PC-3 (cell line): ENCODE measurements around the gene ADARB2. TPM values are rescaled to one million over a fixed set of nuclear protein-coding genes. Genes with fewer than 3 reads are reported as not detected.

ENCODE experiments used
- ATAC-seq: fragments of 200-7000 bp; cut with Tn5 transposase; 2 replicates; pipeline ENCODE4 v1.9.1; 2020; ENCODE audit warnings: mild to moderate bottlenecking, moderate library complexity
- BruUV-seq: library from RNA; stranded (reverse); fragments of 400-500 nt; replicated peaks from 2 replicates; lab custom pipeline; 2021; lab: Mats Ljungman, UMichigan
- CTCF ChIA-PET: fragments of 300-600 bp; sonication (Branson Sonifier 250); formaldehyde crosslinking; loops from one replicate; lab custom pipeline; 2022; ENCODE audit warnings: antibody characterized with exemption; lab: Charles Lee
- POLR2A ChIA-PET: fragments of 300-600 bp; sonication (Branson Sonifier 250); formaldehyde crosslinking; loops from one replicate; lab custom pipeline; 2022; ENCODE audit warnings: antibody characterized with exemption; ENCODE audit not compliant: unreplicated experiment; lab: Charles Lee
- DNase-seq: peaks from one replicate; pipeline ENCODE4 v3.0.0-alpha.2; 2015
- H2AFZ ChIP-seq: fragments of 300-600 bp; sonication (generic); 2 replicates; pipeline ENCODE4 v1.6.0; 2016; ENCODE audit warnings: antibody characterized with exemption, low read length
- H3F3A ChIP-seq: fragments of 300-600 bp; sonication (generic); one replicate; pipeline ENCODE4 v1.6.0; 2017; ENCODE audit warnings: antibody characterized with exemption, low read length, control low read depth, mild to moderate bottlenecking; ENCODE audit not compliant: unreplicated experiment
- H3K27ac ChIP-seq: fragments of 300-600 bp; sonication (generic); 2 replicates; pipeline ENCODE4 v1.5.1; 2016; ENCODE audit warnings: mild to moderate bottlenecking, low read length
- H3K27me3 ChIP-seq: fragments of 300-600 bp; sonication (generic); 2 replicates; pipeline ENCODE4 v1.6.1; 2016; ENCODE audit warnings: low read length, mixed read lengths
- H3K36me3 ChIP-seq: fragments of 300-600 bp; sonication (generic); 2 replicates; pipeline ENCODE4 v1.6.1; 2016; ENCODE audit warnings: low read depth, mixed run types, low read length, mixed read lengths
- H3K4me1 ChIP-seq: fragments of 300-600 bp; sonication (generic); 2 replicates; pipeline ENCODE4 v1.5.1; 2016; ENCODE audit warnings: low read length; ENCODE audit not compliant: insufficient read depth
- H3K4me2 ChIP-seq: fragments of 300-600 bp; sonication (generic); 2 replicates; pipeline ENCODE4 v1.6.0; 2016; ENCODE audit warnings: low read length
- H3K4me3 ChIP-seq: fragments of 300-600 bp; sonication (generic); 2 replicates; pipeline ENCODE4 v1.5.1; 2016; ENCODE audit warnings: mild to moderate bottlenecking, low read length, mixed read lengths
- H3K79me2 ChIP-seq: fragments of 300-600 bp; sonication (generic); 2 replicates; pipeline ENCODE4 v1.6.1; 2017; ENCODE audit warnings: low read length, mixed read lengths
- H3K9ac ChIP-seq: fragments of 300-600 bp; sonication (generic); 2 replicates; pipeline ENCODE4 v1.6.0; 2016; ENCODE audit warnings: mild to moderate bottlenecking, low read length
- H3K9me2 ChIP-seq: fragments of 300-600 bp; sonication (generic); replicated peaks from 2 replicates; pipeline ENCODE4 v1.6.1; 2016; ENCODE audit warnings: mixed run types, low read length, mixed read lengths
- H3K9me3 ChIP-seq: fragments of 300-600 bp; sonication (generic); 2 replicates; pipeline ENCODE4 v1.6.1; 2016; ENCODE audit warnings: low read length, mixed read lengths
- H4K20me1 ChIP-seq: fragments of 300-600 bp; sonication (generic); 2 replicates; pipeline ENCODE4 v1.6.1; 2016; ENCODE audit warnings: low read length, mixed read lengths
- EZH2 ChIP-seq: fragments of 300-600 bp; sonication (generic); IDR thresholded peaks from one replicate; pipeline ENCODE4 v1.6.1; 2017; ENCODE audit warnings: antibody characterized with exemption, mild to moderate bottlenecking, low read length; ENCODE audit not compliant: unreplicated experiment
- EZH2phosphoT487 ChIP-seq: fragments of 300-600 bp; sonication (generic); IDR thresholded peaks from 2 replicates; pipeline ENCODE4 v1.6.1; 2018; ENCODE audit warnings: mild to moderate bottlenecking, antibody characterized with exemption, low read length, borderline replicate concordance
- intact Hi-C: fragments of 100-400 bp; cut with micrococcal nuclease; formaldehyde crosslinking; loops from 2 replicates; pipeline ENCODE4 v1.9.0; 2023
- total RNA-seq: library from RNA; depleted of rRNA; stranded (reverse); fragments of >200 nt; gene quantifications from 2 replicates; pipeline ENCODE4 v1.2.3, GENCODE V29; 2014
- TF ChIP-seq, protein P1 (sequence below): fragments of 300-600 bp; sonication (generic); conservative IDR thresholded peaks from 2 replicates; pipeline ENCODE4 v1.5.1; 2017; ENCODE audit warnings: antibody characterized with exemption, low read depth, mild to moderate bottlenecking, low read length

ADARB2 gene
- total RNA-seq, 1 experiment from 2014 or later = not detected

GRCh38 chr10:1762076-1762475, 24.8 kb upstream of the ADARB2 start:
- no peak overlapping the region for H2AFZ ChIP-seq
- H3K36me3 ChIP-seq = no peaks in the 10 kb centered on the region
- ChIA-PET CTCF (no interaction called here), POLR2A (no interaction called here)
- ATAC-seq = no peak
- H3K4me3 ChIP-seq = no peak overlapping the region
- no peaks in the 10 kb centered on the region for H3K79me2 ChIP-seq
- H3F3A ChIP-seq = no peaks in the 10 kb centered on the region
- no TSS peak for BruUV-seq
- intact Hi-C loops = no loop called here
- no peaks in the 10 kb centered on the region for H3K27me3 ChIP-seq
- H3K4me2 ChIP-seq = no peak overlapping the region
- no peaks in the 10 kb centered on the region for H3K9me3 ChIP-seq
- no peak for DNase-seq
- H3K4me1 ChIP-seq = no peaks in the 10 kb centered on the region
- no peaks in the 10 kb centered on the region for H3K9me2 ChIP-seq
- H3K9ac ChIP-seq = no peak overlapping the region
- no peak for TF ChIP-seq EZH2
- TF ChIP-seq, protein P1, sequence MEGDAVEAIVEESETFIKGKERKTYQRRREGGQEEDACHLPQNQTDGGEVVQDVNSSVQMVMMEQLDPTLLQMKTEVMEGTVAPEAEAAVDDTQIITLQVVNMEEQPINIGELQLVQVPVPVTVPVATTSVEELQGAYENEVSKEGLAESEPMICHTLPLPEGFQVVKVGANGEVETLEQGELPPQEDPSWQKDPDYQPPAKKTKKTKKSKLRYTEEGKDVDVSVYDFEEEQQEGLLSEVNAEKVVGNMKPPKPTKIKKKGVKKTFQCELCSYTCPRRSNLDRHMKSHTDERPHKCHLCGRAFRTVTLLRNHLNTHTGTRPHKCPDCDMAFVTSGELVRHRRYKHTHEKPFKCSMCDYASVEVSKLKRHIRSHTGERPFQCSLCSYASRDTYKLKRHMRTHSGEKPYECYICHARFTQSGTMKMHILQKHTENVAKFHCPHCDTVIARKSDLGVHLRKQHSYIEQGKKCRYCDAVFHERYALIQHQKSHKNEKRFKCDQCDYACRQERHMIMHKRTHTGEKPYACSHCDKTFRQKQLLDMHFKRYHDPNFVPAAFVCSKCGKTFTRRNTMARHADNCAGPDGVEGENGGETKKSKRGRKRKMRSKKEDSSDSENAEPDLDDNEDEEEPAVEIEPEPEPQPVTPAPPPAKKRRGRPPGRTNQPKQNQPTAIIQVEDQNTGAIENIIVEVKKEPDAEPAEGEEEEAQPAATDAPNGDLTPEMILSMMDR = no peak
- H4K20me1 ChIP-seq = no peaks in the 10 kb centered on the region
- no peak overlapping the region for H3K27ac ChIP-seq

- Histone ChIP-seq H3F3A (no peaks in the 10 kb centered on the region), H3K9me3 (no peaks in the 10 kb centered on the region), H3K27me3 (no peaks in the 10 kb centered on the region), H3K4me3 (no peak overlapping the region), H3K79me2 (no peaks in the 10 kb centered on the region), H2AFZ (no peak overlapping the region), H3K36me3 (no peaks in the 10 kb centered on the region), H3K9ac (no peak overlapping the region), H3K9me2 (no peaks in the 10 kb centered on the region), H3K4me2 (no peak overlapping the region), H4K20me1 (no peaks in the 10 kb centered on the region), H3K4me1 (no peaks in the 10 kb centered on the region), H3K27ac (no peak overlapping the region)
- no peak for DNase-seq
- intact Hi-C loops = no loop called here
- ATAC-seq = no peak
- ChIA-PET CTCF (no interaction called here), POLR2A (no interaction called here)
- BruUV-seq = no TSS peak
- TF ChIP-seq EZH2 (no peak), EZH2phosphoT487 (no peak)
- TF ChIP-seq, protein P1 = no peak
Observed at GRCh38 chr10:1754506-1755153, 17.3 kb upstream of the ADARB2 start.

DNA sequence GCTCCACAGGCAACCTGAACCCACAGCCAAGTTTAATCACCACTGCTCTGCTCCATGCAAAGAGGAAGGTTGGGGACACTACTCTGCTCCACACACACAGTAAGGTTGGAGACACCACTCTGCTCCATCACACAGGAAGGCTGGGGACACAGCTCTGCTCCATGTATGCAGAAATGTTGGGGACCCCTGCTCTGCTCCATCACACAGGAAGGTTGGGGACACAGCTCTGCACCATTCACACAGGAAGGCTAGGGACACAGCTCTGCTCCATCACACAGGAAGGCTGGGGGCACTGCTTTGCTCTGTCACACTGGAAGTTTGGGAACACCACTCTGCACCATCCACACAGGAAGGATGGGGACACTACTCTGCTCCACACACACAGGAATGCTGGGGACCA, 14.8 kb upstream of the ADARB2 start:
- POLR2A ChIA-PET = no interaction called here
- Histone ChIP-seq H3K9me2 (no peaks in the 10 kb centered on the region), H3K27me3 (no peaks in the 10 kb centered on the region), H3K4me2 (no peak overlapping the region), H3K36me3 (no peaks in the 10 kb centered on the region), H3K4me1 (no peaks in the 10 kb centered on the region), H3K27ac (no peak overlapping the region), H3K79me2 (no peaks in the 10 kb centered on the region), H3K9ac (no peak overlapping the region), H3K9me3 (no peaks in the 10 kb centered on the region), H3K4me3 (no peak overlapping the region), H3F3A (no peaks in the 10 kb centered on the region), H4K20me1 (no peaks in the 10 kb centered on the region), H2AFZ (no peak overlapping the region)
- TF ChIP-seq EZH2phosphoT487 = no peak
- TF ChIP-seq, protein P1 = no peak
- no peak for TF ChIP-seq EZH2
- ATAC-seq = no peak
- intact Hi-C loops = no loop called here
- CTCF ChIA-PET = no interaction called here
- DNase-seq = no peak
- no TSS peak for BruUV-seq
